SK-MEL-5 (cell line): Measurements from ENCODE around the gene MAU2. TPM values are rescaled to one million over a fixed set of nuclear protein-coding genes. Genes with fewer than 3 reads are reported as not detected.

Experiments used
- DNase-seq: peaks from one replicate; pipeline ENCODE4 v3.0.0-alpha.2; 2016; ENCODE audit warnings: low read depth, low spot score
- in situ Hi-C: cut with HindIII; loops from 2 replicates; pipeline ENCODE4 v1.10.0; 2016; ENCODE audit warnings: low sequenced_read_pairs, high pct_unique_total_duplicates, low pct_unique_long_range_greater_than_20kb
- total RNA-seq: library from RNA; depleted of rRNA; stranded (reverse); fragments of >200 nt; shearing (Covaris generic); gene quantifications from 2 replicates; pipeline ENCODE4 v1.2.3, GENCODE V29; 2014

MAU2 gene
- total RNA-seq, 1 experiment from 2014 or later, result 20.7 TPM

GRCh38 chr19:19304186-19304965, 16.3 kb upstream of the MAU2 start:
- in situ Hi-C loops, result no loop called here

DNA sequence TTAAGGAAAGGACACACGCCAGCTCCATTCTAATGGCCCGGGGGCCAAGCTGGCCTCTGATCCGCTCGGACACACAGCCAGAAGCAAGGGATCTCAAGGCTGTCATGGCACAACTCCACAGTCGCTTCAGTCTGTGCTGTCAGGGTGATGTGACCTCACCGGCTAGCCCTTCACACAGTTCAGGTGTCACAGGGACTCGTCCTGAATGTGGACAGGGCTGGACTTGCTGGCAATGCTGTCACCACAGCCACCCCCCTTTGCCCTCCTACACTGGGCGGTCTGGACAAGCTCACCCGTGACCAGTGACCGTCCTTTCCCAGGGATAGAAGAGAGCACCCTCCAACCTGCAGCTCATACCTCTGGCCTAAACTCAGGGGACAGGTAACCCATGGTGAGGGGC, 15.6 kb upstream of the MAU2 start:
- DNase-seq, result no peak

More at GRCh38 chr19:19304186-19304965, 16.3 kb upstream of the MAU2 start:
- no peak for DNase-seq

GRCh38 chr19:19305696-19306095, 14.9 kb upstream of the MAU2 start:
- DNase-seq, result no peak
- in situ Hi-C loops, result no loop called here

More for the DNA sequence above, 15.6 kb upstream of the MAU2 start:
- in situ Hi-C loops, result no loop called here

DNA sequence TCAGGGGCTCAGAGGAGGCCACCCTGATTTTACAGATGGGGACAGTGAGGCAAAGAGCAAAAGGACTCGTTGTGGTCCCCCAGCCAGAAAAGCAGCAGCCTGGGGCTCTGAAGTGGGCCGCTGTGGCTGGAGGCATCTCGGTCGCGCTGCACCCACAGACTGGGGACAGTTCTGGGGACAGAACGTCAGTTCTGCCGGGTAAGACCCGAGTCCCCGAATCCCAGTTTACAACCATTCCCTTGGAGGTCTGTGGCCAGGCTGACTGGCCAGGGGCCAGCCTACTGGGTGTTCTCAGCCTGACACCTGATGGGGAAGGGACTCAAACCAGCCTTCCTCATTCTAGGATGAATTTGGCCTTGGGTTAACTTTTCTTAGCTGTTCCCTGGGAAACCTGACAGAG, 14.4 kb upstream of the MAU2 start:
- no peak for DNase-seq
- in situ Hi-C loops, result no loop called here

DNA sequence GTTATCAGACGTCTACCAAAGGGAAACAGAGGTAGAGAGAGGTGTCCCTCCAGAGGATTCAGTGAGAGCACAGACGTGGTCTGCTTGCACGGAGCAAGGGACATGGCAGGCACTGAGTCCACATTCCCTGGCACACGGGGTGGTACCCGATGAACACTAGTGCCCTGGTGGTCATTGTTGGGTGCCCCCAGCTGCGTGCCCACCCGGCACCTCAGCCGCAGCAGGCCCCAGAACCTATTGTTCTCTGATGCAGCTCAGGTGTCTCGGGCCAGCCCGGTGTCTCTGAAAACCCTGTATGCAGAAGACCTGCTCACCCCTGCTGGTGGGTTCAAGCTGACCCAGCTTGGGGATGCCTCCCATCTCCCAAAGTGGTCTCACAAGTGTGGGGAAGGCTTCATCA, 12.3 kb upstream of the MAU2 start:
- in situ Hi-C loops, result no loop called here

GRCh38 chr19:19315444-19315843, 5.2 kb upstream of the MAU2 start:
- DNase-seq, result peak; percentile 13
- in situ Hi-C loops, result no loop called here

More for the DNA sequence above, 12.3 kb upstream of the MAU2 start:
- DNase-seq, result no peak

- in situ Hi-C loops, result no loop called here
- DNase-seq, result no peak
These were observed 4.5 kb upstream of the MAU2 start for GRCh38 chr19:19316082-19316481.

GRCh38 chr19:19319732-19320360, 783 bp upstream of the MAU2 start:
- no peak for DNase-seq
- in situ Hi-C loops, result no loop called here

DNA sequence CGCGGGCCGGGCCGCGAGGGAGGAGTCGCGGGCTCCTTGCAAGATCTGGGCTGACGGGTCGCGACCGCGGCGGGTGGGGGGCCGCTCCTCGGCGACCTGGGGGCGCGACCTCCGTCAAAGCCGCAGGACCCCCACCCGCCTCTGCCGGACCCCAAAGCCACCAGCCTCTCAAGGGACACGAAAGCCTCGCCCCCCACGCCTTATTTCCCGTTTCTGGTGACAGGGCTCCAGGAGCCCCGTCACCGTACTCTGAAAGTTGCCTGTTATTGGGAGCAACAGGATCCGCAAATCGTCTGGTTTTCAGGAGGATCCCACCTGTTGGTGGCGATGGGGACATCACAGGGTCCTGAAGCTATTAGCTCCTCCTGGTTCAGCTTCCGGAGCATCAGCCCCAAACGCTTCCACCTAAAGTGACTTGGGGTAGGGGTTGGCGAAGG, 530 bp downstream of the MAU2 start:
- in situ Hi-C loops, result no loop called here
- no peak for DNase-seq

DNA sequence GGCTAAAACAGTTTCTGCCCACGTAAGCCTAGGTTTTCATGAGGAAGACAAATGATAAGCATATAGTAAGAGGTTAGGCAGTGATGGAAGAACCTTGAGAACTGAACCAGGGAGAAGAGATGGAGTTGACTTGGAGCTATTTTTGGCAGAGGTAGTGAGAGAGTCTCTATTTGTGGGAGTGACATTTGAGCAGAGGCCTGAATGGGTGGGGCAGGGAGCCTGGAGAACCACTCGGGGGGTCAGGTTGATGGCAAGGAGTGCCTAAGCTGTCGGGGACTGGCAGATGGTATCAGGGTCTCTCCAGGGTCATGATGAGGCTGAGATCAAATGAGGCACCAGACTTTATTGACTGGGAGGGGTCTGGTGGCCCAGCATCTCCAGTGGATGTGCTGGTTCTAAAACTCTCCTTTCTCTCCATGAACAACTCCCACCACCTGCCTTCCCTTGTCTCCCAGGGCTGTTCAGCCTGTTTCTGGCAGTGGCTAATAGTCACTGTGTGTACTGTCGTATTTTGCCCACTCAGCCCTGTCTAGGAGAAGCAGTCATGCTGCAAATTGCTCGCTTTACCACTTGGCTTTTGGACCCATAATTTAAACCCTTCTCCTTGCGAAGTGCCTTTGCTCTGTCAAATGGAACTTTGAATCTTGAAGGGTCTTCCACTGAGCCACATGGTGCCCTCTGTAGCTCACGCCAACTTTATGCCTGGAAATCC, 3.6 kb downstream of the MAU2 start:
- in situ Hi-C loops, result no loop called here
- DNase-seq, result no peak

- in situ Hi-C loops, result no loop called here
These were observed 7.0 kb downstream of the MAU2 start for GRCh38 chr19:19327672-19328071.

GRCh38 chr19:19329126-19329525, 8.5 kb downstream of the MAU2 start:
- in situ Hi-C loops, result no loop called here
- DNase-seq, result no peak

More at GRCh38 chr19:19327672-19328071, 7.0 kb downstream of the MAU2 start:
- DNase-seq, result no peak

DNA sequence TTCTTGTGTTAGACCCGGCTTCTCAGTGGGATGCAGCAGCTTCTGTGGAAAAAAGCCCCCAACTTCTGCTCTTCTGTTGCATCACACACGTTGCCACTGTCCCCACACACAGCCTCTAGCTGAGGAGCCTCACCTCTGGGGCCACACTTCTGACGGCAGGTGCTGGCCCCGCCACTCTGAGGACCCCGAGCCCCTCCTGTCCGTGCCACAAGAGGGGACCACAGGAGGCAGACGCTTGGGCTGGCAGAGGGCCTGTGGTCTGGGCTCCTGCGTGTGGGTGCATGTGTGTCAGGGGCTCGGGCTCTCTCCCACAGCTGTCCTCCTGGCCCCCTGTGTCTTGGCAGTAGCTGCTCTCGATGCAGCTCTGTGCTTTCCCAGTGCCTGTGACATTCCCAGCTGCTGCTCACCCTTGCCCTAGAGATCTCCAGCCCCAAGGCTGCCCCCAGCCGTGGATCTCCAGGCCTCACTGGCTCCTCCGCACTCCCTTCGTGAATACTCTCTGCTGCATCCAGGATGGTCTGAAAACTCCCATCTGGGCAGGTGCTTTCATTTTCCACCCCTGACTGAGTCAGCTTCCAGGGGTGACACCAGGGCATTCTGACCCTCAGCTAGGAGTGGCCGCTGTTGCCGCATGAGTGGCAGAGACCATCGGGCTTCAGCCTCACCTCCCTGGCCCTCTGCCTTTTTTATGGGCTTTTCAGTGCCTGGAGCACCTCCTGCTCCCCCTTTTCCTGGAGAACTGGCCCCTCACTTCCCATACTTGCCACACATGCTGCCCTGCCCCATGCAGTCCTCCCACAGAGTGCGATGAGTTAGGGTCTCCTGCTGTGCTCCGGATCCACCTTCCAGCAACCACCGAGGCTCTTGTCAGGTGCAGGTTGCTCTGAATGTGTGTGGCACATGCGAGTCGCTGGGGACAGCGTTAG, 13.7 kb downstream of the MAU2 start:
- in situ Hi-C loops, result no loop called here
- no peak for DNase-seq

GRCh38 chr19:19334989-19335344, 14.3 kb downstream of the MAU2 start:
- in situ Hi-C loops, result no loop called here
- DNase-seq, result no peak

GRCh38 chr19:19335408-19336158, 15.0 kb downstream of the MAU2 start:
- no peak for DNase-seq
- in situ Hi-C loops, result no loop called here

- DNase-seq, result no peak
- in situ Hi-C loops, result no loop called here
These were observed 16.0 kb downstream of the MAU2 start for GRCh38 chr19:19336597-19336996.

- in situ Hi-C loops, result no loop called here
- no peak for DNase-seq
These were observed 16.5 kb downstream of the MAU2 start for GRCh38 chr19:19337120-19337519.
